GM11168 (cell line): ENCODE data around the gene SERGEF.
"Not testable (repeated sequence)": the region's sequence is repeated elsewhere in the genome, so short reads cannot be mapped to it uniquely, and the experiment has no call there.

Experiments
- in situ Hi-C: fragments of 300-500 bp; cut with MboI; formaldehyde crosslinking; loops from one replicate; pipeline ENCODE4 v1.12.0; 2022; ENCODE audit warnings: low sequenced_read_pairs; ENCODE audit not compliant: unreplicated experiment

The SERGEF gene

GRCh38 chr11:17918049-17918605 lies 94.7 kb downstream of the SERGEF start:
- in situ Hi-C loops, result no loop called here

DNA sequence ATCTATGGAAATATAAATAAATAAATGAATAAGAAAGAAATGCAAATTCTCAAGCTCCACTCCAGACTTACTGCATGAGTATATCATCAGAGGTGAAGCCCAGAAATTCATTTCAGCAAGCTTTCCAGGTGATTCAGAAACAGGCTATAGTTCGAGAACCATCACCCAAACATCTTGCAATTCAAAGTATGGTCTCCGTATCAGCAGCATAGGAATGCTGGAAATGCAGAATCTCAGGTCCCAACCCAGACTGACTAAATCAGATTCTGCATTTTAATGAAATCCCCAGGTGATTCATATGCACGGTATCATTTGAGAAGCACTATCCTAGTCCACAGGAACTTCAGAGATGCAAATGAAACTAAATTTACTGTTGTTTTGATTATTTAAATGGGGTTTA lies 95.3 kb downstream of the SERGEF start:
- in situ Hi-C loops, result no loop called here

- in situ Hi-C loops, result no loop called here
Measured at GRCh38 chr11:17915500-17916143, 97.2 kb downstream of the SERGEF start.

DNA sequence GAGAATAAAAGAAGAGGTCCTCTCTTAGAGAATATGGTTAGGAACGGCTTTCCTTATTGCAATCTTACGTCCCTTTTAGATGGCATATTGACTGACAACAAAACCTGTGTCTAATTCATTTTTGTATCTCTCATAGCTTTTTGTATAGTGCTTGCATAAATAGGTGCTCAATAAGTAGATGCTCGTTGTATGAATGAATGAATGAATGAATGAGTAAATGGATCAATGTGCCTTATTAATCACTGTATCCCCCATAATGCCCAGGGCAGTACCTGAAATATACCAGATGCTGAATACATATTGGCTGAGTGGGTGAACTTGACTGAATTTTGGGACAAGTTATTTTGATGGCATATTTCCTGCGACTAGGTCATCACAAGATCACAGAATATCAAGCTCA lies 97.9 kb downstream of the SERGEF start:
- in situ Hi-C loops, result no loop called here

DNA sequence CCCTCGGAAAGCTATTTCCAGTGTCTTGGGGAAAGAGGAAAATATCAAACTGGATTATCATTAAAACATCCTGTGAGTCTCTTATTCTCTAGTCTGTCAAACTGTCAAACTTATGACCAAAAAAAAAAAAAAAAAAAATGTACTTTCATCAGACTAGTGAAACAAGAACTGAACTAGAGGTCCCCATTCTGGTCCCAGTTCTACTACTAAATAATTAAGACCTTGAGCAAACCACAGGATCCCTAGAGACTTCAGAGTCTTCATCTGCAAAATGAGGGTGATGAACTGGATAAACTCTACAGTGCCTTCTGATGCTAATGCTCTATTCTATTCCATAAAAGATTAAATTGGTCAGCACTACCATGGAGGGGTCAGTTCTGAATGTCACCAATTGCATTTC lies 105.8 kb downstream of the SERGEF start:
- in situ Hi-C loops, result no loop called here

DNA sequence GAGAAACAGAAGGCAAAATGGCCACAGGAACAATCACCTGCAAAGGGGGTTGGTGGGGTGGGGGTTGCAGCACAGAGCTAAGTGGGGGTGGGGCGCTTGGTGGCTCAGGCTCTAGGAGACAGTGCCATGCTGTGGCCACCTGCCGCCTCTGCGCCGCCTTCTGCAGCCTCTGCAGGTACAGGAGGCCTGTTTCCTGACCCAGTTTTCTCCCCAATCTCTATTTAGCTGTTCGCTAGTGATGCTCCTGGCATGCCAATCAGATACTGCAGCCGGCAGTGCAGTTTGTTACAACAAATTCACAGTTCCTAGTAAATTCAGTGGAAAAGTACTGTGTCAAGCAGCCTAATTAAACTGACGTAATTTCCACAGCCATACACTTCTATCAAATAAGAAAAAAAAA lies 106.4 kb downstream of the SERGEF start:
- in situ Hi-C loops, result no loop called here

DNA sequence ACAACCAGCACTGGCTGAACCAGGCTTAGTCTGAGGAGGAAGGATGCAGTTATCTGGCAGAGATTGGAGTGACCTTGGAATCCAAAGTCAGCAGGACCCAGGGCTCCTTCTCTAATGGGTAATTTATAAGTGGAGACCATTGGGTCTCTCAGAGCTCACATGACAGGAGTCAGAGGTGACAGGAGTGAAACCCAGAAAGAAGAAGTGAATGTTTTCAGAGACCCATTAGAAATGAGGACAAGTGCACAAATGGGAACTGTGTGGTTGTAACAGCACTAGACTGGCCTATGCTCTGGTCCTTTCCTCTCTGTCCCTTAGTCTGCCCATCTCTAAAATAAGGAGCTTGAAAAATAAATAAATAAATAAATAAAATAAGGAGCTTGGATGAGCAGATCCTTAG lies 107.4 kb downstream of the SERGEF start:
- in situ Hi-C loops, result no loop called here

GRCh38 chr11:17901481-17901880 lies 111.4 kb downstream of the SERGEF start:
- in situ Hi-C loops, result no loop called here

DNA sequence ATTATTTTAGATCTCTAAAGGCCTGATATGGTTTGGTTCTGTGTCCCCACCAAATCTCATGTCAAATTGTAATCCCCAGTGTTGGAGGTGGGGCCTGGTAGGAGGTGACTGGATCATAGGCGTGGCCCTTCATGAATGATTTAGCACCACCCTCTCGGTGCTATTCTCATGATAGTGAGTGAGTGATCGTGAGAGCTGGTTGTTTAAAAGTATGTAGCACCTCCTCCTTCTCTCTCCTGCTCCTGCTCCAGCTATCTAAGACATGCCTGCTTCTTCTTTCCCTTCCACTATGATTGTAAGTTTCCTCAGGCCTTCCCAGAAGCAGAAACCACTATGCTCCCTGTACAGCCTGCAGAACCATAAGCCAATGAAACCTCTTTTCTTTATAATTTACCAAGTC lies 114.1 kb downstream of the SERGEF start:
- in situ Hi-C loops, result no loop called here

- in situ Hi-C loops, result no loop called here
Measured at GRCh38 chr11:17898071-17898470, 114.8 kb downstream of the SERGEF start.

DNA sequence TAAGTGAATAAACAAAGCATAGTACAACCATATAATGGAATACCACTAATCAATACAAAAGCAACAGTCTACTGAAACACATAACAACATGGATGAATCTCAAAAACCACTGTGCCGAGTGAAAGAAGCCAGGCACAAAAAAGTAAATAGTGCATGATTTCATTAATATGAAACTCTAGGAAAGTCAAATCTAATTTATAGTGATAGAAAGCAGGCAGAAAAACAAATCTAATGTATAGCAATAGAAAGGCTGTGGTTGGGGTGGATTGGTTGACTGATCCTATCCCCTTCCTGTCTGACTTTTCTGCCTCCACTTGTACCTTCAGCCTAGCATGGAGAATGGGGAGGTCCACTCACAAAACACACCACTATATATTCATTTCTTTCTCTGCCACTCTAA lies 115.4 kb downstream of the SERGEF start:
- in situ Hi-C loops, result no loop called here

- in situ Hi-C loops, result not testable (repeated sequence)
Measured at GRCh38 chr11:17896496-17897151, 116.2 kb downstream of the SERGEF start.

- in situ Hi-C loops, result no loop called here
Measured at GRCh38 chr11:17894929-17895658, 117.8 kb downstream of the SERGEF start.

DNA sequence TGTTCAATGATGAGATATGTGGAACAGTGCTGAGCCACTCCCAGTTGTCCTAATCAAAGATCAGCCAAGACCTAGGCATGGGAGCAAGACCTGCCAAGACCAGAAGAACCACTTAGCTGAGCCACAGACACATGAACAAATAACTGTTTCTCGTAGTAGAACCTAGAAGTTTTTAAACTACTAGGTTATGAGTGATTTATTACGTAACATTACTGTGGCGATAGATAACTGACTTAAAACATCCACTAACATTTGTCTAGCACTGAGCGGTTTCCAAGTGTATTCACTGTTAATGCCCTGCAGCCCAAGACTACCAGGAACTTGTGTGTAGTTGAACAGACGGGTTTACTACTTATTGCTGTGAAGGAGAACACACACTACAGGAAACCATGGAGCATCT lies 120.4 kb downstream of the SERGEF start:
- in situ Hi-C loops, result no loop called here

- in situ Hi-C loops, result no loop called here
Measured at GRCh38 chr11:17890325-17890724, 122.5 kb downstream of the SERGEF start.

DNA sequence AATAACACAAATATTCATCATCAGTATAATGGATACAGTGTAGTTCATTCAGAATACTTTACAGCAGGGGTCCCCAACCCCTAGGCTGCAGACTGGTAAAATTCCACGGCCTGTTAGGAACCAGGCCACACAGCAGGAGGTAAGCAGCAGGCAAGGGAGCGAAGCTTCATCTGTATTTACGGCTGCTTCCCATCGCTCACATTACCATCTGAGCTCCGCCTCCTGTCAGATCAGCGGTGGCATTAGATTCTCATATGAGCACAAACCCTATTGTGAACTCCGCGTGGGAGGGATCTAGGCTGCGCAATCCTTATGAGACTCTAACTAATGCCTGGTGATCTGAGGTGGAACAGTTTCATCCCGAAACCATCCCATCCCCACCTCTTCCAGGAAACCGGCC lies 125.1 kb downstream of the SERGEF start:
- in situ Hi-C loops, result no loop called here

DNA sequence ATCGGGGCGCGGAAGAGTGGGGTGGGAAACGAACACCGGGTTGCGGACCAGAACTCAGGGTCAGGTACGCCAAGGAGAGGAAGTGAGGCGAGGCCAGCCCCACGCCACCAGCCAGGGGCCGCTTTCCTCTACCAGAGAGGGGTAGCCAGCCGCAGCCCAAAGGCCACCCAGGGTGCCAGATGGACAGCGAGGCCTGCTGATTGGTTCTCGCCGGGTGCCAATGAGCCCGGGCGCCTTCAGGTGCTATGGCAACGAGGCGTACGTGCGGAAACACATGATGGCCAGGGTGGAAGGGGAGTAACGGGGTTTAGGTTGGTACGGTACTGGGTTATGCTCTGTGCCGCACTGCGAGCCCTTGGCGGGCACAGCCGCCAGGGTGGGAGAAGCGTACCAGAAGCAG lies 128.9 kb downstream of the SERGEF start:
- in situ Hi-C loops, result no loop called here

DNA sequence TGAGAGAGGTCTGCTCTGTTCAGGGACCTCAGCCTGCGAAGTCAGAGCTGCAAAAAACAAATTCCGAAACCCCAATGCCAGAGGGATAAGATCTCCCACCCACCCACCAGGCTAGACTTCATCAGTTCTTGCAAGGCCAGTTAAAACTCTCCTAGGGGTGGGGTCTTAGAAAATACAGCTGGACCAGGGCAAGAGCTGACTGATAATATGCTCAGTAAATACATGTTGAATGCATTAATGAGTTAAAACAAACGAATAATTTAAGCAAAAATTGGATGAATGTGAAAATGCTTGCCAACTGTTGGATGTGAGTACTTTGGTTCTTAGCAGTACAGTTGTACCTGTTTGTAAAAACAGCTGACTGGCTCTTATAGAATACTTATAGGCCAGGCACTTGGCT lies 129.8 kb downstream of the SERGEF start:
- in situ Hi-C loops, result no loop called here

DNA sequence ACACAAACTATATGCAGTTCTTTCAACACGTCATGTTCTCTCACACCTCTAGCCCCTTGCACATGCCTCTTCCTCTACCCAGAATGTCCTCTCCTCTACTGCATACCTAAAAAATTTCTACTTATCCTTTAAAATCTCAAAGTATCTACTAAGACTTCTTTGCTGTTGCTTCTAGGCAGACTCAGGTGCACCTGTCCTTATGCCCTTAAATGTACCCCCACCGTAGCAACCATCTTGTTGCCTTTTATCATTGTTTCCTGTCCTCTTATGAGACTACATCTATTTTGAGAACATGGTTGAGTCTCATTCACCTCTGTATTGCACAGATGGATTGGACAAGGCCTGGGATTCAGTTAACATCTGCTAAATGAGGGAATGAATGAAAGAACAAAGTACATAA lies 134.1 kb downstream of the SERGEF start:
- in situ Hi-C loops, result no loop called here

DNA sequence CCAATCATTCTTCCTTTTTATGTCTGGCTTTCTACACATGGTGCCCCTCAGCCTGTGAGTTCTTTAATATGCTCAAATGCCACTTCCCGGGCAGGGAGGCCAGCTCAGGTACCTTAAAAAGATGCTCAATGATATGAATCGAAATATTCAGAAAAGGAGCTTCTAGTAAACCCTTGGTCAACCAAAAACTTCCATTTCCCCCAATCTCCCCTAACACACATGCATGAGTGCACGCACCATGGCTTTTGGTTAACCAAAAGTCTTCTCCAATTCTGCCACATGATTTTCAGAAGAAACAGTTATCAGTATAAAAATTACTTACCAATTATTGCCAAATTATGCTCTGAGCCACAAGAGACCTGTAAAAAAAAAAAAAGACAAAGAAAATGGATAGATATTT lies 135.0 kb downstream of the SERGEF start:
- in situ Hi-C loops, result no loop called here

GRCh38 chr11:17876827-17877226 lies 136.0 kb downstream of the SERGEF start:
- in situ Hi-C loops, result no loop called here
